ENCODE data around the gene CCDC124. TPM values are rescaled to one million over a fixed set of nuclear protein-coding genes. Genes with fewer than 3 reads are reported as not detected.
A peak's percentile ranks its signal among the peaks of the same experiment; 100 is the strongest.

Gene CCDC124
- total and polyA plus RNA-seq, 2 of the 4 experiments (the other 2 are of a cell fraction): 30.1 to 112 TPM

DNA sequence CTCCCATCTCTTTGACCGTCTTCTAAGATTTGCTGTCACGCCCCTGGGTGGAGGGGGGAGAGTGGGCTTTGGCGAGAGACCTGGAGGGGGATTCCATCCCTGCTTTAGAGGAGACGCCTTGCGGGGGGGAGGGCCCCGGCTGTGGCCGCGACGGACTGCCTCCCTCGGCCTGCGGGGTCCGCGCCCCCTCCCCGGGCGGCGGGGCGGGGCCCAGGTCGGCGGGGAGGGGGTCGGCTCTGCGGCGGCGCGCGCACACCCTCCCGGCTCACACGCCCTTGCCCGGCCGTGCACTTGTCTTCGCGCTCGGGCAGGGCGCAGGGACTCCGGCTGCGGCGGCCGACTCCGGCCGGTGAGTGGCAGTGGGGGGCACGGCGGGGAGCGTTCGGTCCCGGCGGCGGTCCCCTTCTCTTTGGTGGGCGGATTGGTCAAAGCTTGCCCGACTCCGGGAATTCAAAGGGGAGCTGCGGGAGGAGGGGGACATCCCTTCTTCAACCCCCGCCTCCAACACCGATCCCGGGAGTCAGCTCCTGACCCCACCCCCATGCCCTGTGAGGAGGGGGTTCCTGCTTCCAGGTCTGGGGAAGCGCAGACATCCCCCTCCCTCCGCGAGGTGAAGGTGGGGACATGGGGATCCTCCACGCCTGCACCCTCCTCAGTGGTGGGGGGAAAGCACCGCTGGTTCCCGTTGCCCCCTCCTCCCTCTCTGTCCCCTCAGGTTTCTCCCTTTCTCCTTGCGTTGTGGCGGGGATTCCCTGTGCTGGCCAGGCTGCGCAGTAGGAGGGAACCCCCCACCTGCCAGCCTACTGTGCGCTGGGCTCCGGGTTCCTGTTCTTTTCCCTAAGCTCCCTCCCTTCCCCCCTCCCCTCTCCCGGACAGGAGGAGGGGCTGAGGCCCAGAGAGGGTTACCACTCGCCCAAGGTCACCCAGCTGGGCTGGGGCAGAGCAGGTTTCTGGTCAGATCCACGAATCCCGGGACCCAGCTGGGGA lies 19.5 kb downstream of the CCDC124 start:
- Histone ChIP-seq H3K9ac (ENCODE audit: low read depth, low read length) (no peak overlapping the region), H3K27me3 (ENCODE audit: control insufficient read depth, insufficient read depth, low read length) (peaks cover 71% of the 10 kb centered on the region), H4K8ac (ENCODE audit: low read depth in 2 of 2, low read length in 2 of 2) (no peak overlapping the region), H2BK5ac (ENCODE audit: low read depth, low read length, poor library complexity, severe bottlenecking) (no peak overlapping the region), H3K27ac (ENCODE audit: insufficient read depth, low read length) (no peak overlapping the region), H3K23ac (ENCODE audit: low read depth, low read length) (no peak overlapping the region), H4K5ac (ENCODE audit: low read depth, low read length) (no peak overlapping the region), H2AK5ac (ENCODE audit: low read depth, low read length) (no peak overlapping the region), H3K36me3 (ENCODE audit: control insufficient read depth, insufficient read depth, low read length) (no peaks in the 10 kb centered on the region), H2BK120ac (ENCODE audit: low read depth, low read length) (no peak overlapping the region), H3K18ac (ENCODE audit: low read depth, low read length) (no peak overlapping the region), H4K91ac (ENCODE audit: insufficient read depth, low read depth, low read length) (no peak overlapping the region), H3K4me1 (ENCODE audit: control insufficient read depth, insufficient read depth, low read length) (peaks cover 2% of the 10 kb centered on the region), H3K79me1 (ENCODE audit: low read depth in 1 of 2, low read length in 2 of 2) (no peaks in the 10 kb centered on the region), H3K4me2 (ENCODE audit: low read depth, low read length) (no peak overlapping the region), H4K20me1 (ENCODE audit: insufficient read depth, low read length) (no peaks in the 10 kb centered on the region), H2AK9ac (replicated peaks; ENCODE audit: low read depth, low read length, poor library complexity) (peak overlapping the region; percentile 55), H2AFZ (replicated peaks; ENCODE audit: low read length, poor library complexity) (no peak overlapping the region), H3K9me3 (ENCODE audit: control insufficient read depth, insufficient read depth, low read length) (no peaks in the 10 kb centered on the region; the same call in 1 of the 2 replicates), H3K56ac (ENCODE audit: extremely low read depth, insufficient read depth, low read length) (no peak overlapping the region), H3K9me1 (ENCODE audit: insufficient read depth, low read length) (no peaks in the 10 kb centered on the region), H2BK15ac (ENCODE audit: low read depth, low read length) (no peak overlapping the region), H3K4me3 (ENCODE audit: insufficient read depth, low read depth, low read length) (no peak overlapping the region), H2BK20ac (ENCODE audit: low read depth, low read length) (no peak overlapping the region), H3K14ac (replicated peaks; ENCODE audit: low read depth, low read length) (no peak overlapping the region), H3K4ac (ENCODE audit: low read depth, low read length) (no peak overlapping the region)
- WGBS, 2 experiments (ENCODE audit: extremely low coverage in 2 of 2, insufficient read length in 1 of 2): 4% methylated on average over 22 of the region's 68 CpGs; no CpG with 5 or more reads in 1 of the 2 experiments
- in situ Hi-C loops (cut with MboI; ENCODE audit: low sequenced_read_pairs) (no loop called here), dilution Hi-C loops (cut with HindIII; ENCODE audit: low sequenced_read_pairs, unreplicated experiment) (no loop called here), intact Hi-C loops (cut with micrococcal nuclease) (no loop called here)
- POLR2A ChIA-PET (ENCODE audit: unreplicated experiment): no interaction called here
- BruUV-seq (replicated peaks): no TSS peak
- no peak for TF ChIP-seq BHLHE40 (IDR thresholded peaks at IDR 0.05; ENCODE audit: low read depth, low read length)
- no peak for TF ChIP-seq SMC3 (IDR thresholded peaks at IDR 0.05; ENCODE audit: low read depth, low read length)
- no peak for TF ChIP-seq POLR2A (IDR thresholded peaks at IDR 0.05; ENCODE audit: low read depth, low read length)
- TF ChIP-seq NFE2L2 (IDR thresholded peaks at IDR 0.05; ENCODE audit: low read depth, low read length): no peak
- CTCF ChIA-PET: no interaction called here
- ATAC-seq (ENCODE audit: low read depth): no peak
- no peak for DNase-seq

Measured in IMR-90 (cell line).